OCI-M2 (cell line): ENCODE results near the gene STT3B.

Source experiments
- DNase-seq: peaks from one replicate; lab custom pipeline; 2025; ENCODE audit not compliant: unreplicated experiment; lab: John Stamatoyannopoulos, UW

The STT3B gene

GRCh38 chr3:31516757-31517156, 16.0 kb upstream of the STT3B start:
- no peak for DNase-seq

DNA sequence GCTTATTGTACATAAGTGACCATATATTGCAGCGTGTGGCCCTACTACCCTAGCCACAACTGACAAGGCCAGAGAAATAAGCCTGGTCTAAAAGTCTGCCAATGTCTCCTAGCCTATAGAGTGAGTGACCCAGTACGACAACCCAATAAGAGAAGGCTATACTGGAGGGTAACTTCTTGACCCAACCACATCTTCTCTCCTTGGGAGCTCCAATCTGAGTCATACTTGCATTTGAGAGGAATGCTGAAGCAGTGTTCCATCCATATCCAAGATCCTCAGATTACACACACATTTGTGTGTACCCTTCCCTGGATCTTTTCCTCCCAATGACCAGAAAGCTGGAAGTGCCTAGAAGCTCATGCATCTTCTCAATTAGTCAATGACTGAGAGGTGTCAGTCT, 11.3 kb upstream of the STT3B start:
- no peak for DNase-seq

DNA sequence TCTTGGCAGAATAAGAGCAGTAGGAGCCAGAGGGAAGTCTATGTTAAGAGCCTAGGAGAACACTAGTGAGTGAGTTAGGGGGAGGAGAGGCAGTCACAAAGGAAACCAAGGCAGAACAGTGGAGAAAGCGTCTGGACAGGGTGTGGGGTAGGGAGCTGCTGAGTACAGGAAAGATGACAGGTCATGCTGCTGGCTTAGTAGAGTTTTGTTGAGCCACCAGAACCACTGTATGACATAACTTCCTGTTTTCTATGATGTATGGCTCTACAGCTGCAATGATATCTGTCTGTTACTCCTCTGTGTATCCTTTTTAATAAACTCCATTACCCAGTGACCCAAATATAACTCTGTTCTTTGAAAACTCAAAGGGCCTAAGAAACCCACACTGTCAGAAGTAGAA, 10.6 kb upstream of the STT3B start:
- no peak for DNase-seq

DNA sequence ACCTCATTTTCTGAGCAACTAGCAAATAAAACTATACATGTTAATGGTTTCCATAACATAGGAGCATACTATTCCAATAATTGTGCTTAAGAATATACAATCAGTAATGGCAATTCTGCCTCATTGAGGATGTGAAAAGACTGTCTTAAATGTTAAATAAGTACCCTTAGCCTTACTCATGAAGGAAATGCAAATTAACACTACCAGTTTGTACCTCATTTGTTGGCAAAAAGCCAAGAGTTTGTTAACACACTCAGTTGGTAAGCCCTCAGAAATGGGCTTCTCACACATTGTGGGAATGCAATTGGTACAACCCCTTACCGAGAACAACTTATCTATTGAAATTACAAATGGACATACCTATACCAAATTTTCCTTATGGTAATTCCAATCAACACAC, 9.2 kb upstream of the STT3B start:
- no peak for DNase-seq

DNA sequence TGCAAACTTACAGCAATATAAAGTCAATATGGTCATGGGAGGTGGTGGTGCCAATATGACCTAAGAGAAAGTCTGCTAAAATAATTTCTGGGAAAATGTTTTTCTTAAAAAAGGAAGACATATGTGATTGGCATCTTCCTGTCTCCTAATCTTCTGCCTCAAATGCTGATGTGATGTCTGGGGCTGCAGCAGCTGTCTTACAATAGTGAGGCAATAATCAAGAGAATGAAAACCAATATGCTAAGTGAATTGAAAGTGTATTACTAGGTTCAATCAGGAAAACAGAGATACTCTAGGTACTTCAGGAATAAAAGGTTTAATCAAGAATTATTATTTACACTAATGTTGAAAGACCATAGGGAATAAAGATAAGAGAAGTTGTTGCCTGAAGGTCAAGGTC, 7.2 kb upstream of the STT3B start:
- no peak for DNase-seq

GRCh38 chr3:31529421-31529820, 3.3 kb upstream of the STT3B start:
- no peak for DNase-seq

DNA sequence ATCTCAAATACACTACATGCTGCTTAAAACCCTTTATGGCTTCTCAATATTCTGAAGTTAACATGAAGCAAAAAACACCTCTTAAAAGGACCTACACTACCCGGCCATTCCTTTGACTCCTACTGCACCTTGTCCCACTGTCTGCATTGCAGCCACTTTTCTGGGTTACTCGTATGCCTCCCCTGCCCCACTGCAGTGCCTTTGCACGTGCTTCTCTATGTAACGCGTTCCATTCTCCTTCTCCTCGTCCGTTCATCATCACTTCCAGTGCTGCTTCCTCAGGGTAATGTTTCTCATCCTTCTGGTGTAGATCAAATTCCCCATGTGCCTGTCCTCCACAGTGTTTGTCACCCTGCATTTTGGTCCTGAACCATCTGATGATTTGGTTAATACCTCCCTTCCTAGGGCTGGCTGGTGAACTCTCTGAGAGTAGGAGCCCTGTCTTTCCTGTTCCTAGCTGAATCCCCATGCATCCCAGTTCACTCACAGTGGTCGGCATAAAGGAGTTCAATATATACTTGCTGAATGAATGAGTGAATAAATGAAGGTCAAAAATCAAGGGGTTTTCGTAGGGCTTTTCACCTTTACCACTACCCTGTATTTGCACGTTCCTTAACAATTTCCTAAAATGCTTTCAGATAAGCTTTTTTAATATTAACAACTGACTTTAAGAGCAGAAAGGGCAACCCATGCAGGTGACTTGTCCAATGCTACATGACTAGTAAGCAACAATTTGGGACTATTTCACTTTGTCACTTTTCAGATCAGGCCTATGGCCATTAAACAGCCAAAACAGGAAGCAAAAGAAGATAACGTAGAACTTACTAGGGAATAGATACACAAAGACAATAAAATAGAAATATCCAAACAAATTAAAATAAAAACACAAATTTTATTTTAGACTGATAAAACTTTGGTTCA, 2.4 kb upstream of the STT3B start:
- no peak for DNase-seq

DNA sequence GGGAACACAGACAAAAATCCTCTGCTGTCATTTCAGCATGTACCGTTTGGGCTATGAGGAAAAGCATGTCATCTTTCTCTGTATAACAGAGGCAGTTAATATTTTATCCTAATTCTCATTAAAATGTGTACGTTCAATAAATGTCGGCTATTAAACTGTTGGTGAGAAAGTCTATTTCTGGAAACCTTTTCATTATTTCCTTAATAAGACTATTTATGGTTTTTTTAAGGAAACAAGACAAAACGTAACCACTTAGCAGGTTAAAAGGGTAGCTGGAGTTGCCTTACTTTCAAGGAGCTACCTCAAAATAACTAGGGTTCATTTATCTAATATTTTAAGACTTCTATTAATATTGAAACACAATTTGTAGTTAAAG, 1.8 kb upstream of the STT3B start:
- DNase-seq: no peak

DNA sequence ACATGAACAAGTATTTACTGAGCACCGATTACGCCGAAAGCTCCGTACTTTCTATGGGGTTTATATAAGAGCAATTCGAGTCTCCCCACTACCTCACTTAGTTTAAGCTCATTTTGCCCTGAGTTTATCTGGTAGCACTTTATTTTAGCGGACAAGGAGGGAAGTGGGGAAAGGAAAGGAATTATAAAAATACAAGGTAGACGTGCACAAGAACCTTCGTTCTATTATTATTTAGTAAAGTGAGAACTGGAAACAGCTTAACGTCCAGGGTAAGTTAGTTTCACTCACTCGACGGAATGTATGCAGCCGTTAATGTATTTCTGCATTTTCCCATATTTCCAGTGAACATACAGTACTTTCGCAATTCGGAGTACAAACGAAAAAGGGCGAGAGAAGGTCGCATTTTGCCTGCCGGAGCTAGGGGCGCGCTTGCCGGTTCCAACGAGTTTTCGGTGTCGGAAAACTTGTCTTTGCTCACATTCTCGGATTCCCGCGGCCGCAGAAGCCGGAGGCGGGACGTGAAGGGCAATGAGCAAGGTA, 1.2 kb upstream of the STT3B start:
- DNase-seq: no peak

GRCh38 chr3:31531992-31532586, 636 bp upstream of the STT3B start:
- DNase-seq: peak; percentile 59

DNA sequence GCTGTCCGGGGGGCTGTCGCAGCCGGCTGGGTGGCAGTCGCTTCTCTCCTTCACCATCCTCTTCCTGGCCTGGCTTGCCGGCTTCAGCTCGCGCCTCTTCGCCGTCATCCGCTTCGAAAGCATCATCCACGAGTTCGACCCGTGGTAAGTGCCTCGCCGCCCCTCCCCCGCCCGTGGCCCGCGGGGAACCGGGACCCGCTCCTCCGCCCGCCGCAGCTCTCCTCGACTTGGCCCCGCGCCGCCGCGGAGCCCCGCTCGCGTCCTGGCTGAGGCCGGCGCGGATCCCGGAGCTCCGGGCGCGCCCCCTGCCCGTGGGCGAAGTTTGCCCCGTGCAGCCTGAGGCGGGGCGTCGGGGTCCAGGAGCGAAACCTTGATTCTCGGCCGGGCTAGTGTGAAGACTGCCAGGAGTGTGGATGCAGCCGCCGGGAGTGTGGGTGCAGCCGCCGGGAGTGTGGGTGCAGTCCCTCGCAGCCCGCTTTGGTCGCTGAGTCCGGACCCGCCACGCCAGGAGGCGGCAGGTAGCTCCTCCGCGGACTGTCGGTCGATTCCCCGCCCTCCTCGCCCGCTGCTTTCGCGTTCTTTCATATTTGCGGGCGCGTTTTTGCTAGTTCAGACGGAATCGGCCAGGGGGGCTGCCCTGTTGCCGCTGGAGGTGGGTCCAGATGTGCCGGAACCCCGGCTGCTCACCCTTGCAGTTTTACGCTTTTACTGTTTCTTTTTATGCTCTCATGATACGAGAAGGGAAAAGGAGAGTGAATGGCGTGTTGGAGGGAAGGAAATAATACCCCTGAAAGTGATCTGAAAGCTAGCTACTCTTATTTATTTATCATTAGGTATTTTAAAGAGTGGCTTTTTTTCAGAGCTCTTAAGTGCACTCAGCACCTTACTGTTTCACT, 692 bp downstream of the STT3B start:
- no peak for DNase-seq

- DNase-seq: no peak
These were observed 1.3 kb downstream of the STT3B start for GRCh38 chr3:31534065-31534425.

GRCh38 chr3:31536497-31536896, 3.8 kb downstream of the STT3B start:
- no peak for DNase-seq

GRCh38 chr3:31538801-31539200, 6.1 kb downstream of the STT3B start:
- DNase-seq: no peak

GRCh38 chr3:31539275-31539674, 6.5 kb downstream of the STT3B start:
- no peak for DNase-seq

GRCh38 chr3:31541089-31541488, 8.4 kb downstream of the STT3B start:
- DNase-seq: no peak

DNA sequence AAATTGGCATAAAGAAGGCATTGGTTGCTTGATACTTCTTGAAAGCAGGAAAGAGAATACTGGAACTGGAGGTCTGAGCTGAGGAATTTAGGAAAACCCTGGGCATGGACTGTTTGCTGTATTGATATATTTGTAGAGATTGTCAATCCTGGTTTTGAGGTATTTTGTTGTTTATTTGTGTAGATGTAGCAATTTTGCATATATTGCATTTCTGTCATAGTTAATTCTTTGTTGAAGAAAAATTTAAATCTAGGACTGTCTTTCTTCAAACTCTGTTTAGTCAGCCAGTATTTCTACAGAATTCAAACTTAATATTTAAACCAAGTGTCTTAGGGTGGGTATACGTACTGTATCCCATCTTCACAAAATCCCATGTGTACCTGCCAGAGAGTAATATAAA, 9.5 kb downstream of the STT3B start:
- no peak for DNase-seq

DNA sequence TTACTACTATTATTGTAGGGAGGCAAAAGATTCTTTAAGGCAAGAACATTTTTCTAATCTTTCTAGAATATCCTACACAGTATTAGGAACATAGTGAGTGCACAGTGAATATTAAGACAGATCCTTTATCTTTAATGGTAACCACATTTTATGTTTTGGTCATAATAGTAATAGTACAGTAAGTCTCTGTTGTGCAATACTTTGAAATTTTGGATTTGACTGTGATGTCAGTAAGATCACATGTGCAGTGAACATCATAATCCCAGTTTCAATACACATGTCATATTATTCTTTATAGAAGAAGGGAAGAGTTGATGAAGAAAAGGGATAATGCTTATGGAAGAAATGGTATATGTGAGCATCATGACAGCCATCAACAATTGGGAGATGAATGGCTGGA, 10.7 kb downstream of the STT3B start:
- DNase-seq: no peak

- no peak for DNase-seq
These were observed 11.9 kb downstream of the STT3B start for GRCh38 chr3:31544634-31545033.

- DNase-seq: no peak
These were observed 13.4 kb downstream of the STT3B start for GRCh38 chr3:31546162-31546561.

DNA sequence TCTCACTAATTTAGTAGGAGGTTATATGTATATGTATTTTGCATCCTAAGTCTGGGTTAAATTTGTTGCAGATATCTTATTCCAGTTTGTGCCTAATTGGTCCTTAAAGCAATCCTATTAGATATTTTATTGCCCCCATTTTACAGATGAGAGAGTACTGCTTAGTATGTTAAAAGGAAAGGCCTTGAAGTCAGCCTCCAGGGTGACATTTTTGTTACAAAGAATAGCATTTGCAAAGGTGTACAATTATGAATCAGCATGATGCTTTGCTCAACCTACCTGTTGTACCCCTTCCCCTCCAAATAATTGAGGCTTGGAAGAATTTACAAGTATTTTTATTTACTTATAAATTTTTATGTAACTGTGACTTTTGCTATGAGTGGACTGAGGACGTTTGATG, 14.0 kb downstream of the STT3B start:
- DNase-seq: no peak
